Retinal pigment epithelial cell (primary cell): ENCODE measurements around the gene TBC1D22A.

ENCODE experiments used
- DNase-seq: peaks from one replicate; pipeline ENCODE4 v3.0.0-alpha.2; 2010; ENCODE audit warnings: low read depth
- H3K4me3 ChIP-seq: 2 replicates; pipeline ENCODE4 v1.5.1; 2011; ENCODE audit warnings: mild to moderate bottlenecking, low read length, control low read depth, moderate library complexity
- CTCF ChIP-seq: conservative IDR thresholded peaks from 2 replicates; pipeline ENCODE4 v1.5.1; 2011; ENCODE audit warnings: low read depth, low read length, control low read depth, inconsistent platforms

The TBC1D22A gene

GRCh38 chr22:47119181-47119580, 356.7 kb downstream of the TBC1D22A start:
- no peak for DNase-seq
- no peak for TF ChIP-seq CTCF
- H3K4me3 ChIP-seq = no peak overlapping the region

- no peak overlapping the region for H3K4me3 ChIP-seq
- no peak for DNase-seq
- TF ChIP-seq CTCF = no peak
Measured at GRCh38 chr22:47120399-47120798, 357.9 kb downstream of the TBC1D22A start.

- no peak for DNase-seq
- no peak for TF ChIP-seq CTCF
- H3K4me3 ChIP-seq = no peak overlapping the region
Measured at GRCh38 chr22:47121791-47122190, 359.3 kb downstream of the TBC1D22A start.

- no peak overlapping the region for H3K4me3 ChIP-seq
- no peak for DNase-seq
- TF ChIP-seq CTCF = no peak
Measured at GRCh38 chr22:47122441-47123000, 360.1 kb downstream of the TBC1D22A start.

GRCh38 chr22:47123006-47123826, 360.8 kb downstream of the TBC1D22A start:
- TF ChIP-seq CTCF = no peak
- DNase-seq = no peak
- H3K4me3 ChIP-seq = no peak overlapping the region

- DNase-seq = no peak
- no peak overlapping the region for H3K4me3 ChIP-seq
- TF ChIP-seq CTCF = no peak
Measured at GRCh38 chr22:47123827-47124442, 361.5 kb downstream of the TBC1D22A start.
